Esophagus muscularis mucosa (tissue), 4 donors: ENCODE results near the gene NANOS3. TPM values are rescaled to one million over a fixed set of nuclear protein-coding genes. Genes with fewer than 3 reads are reported as not detected.
"Not testable (repeated sequence)": the region's sequence is repeated elsewhere in the genome, so short reads cannot be mapped to it uniquely, and the experiment has no call there.

Experiments used
- DNase-seq: peaks from one replicate; pipeline ENCODE4 v3.0.0-alpha.2; 2017; ENCODE audit errors: extremely low spot score
- H3K27ac ChIP-seq, 4 donors: fragments of 200-600 bp; sonication (generic); replicated peaks in 1 of 4; 1 replicate in 3 of 4; 2 replicates in 1 of 4; pipeline ENCODE4 v1.5.1; 2016 to 2019; ENCODE audit warnings: mild to moderate bottlenecking in 1 of 4
- H3K27me3 ChIP-seq, 4 donors: fragments of 200-600 bp; sonication (generic); one replicate each; pipeline versions ENCODE4 v1.5.1 to v1.6.0; 2016 to 2019
- H3K36me3 ChIP-seq, 4 donors: fragments of 200-600 bp; sonication (generic); one replicate each; pipeline ENCODE4 v1.5.1; 2016 to 2019
- H3K4me1 ChIP-seq, 4 donors: fragments of 200-600 bp; sonication (generic); one replicate each; pipeline ENCODE4 v1.5.1; 2016 to 2019
- H3K4me3 ChIP-seq, 4 donors: fragments of 200-600 bp; sonication (generic); 1 replicate in 2 of 4; 2 replicates in 2 of 4; pipeline ENCODE4 v1.5.1; 2016 to 2019; ENCODE audit warnings: mild to moderate bottlenecking in 4 of 4, moderate library complexity in 1 of 4
- H3K9me3 ChIP-seq, 4 donors: fragments of 200-600 bp; sonication (generic); 1 replicate in 3 of 4; 2 replicates in 1 of 4; pipeline ENCODE4 v1.5.1; 2016 to 2019
- CTCF ChIP-seq, 3 experiments: fragments of 200-600 bp in 2 of 3; fragments of 450-650 bp in 1 of 3; sonication (generic) in 2 of 3; IDR thresholded peaks; one replicate each; pipeline ENCODE4 v1.5.1; 2017 to 2019; ENCODE audit warnings: antibody characterized with exemption in 3 of 3, mild to moderate bottlenecking in 2 of 3, moderate library complexity in 1 of 3
- EP300 ChIP-seq: sonication (generic); formaldehyde crosslinking; IDR thresholded peaks from one replicate; pipeline ENCODE4 v1.6.1; 2017; ENCODE audit warnings: antibody characterized with exemption
- POLR2A ChIP-seq: fragments of 450-650 bp; IDR thresholded peaks from one replicate; pipeline ENCODE4 v1.6.1; 2017; ENCODE audit warnings: antibody characterized with exemption, moderate library complexity, mild to moderate bottlenecking, low read depth
- POLR2AphosphoS5 ChIP-seq, 2 donors: sonication (generic); formaldehyde crosslinking; IDR thresholded peaks; one replicate each; pipeline ENCODE4 v1.6.1; 2017; ENCODE audit warnings: antibody characterized with exemption in 2 of 2
- WGBS: methylation state at CpG from one replicate; pipeline ENCODE4 v1.1.5; 2018; 5-methylcytosine and 5-hydroxymethylcytosine counted together
- intact Hi-C: fragments of 100-400 bp; cut with DNase I; formaldehyde crosslinking; loops from one replicate; pipeline ENCODE4 v1.15.1; 2023
- total RNA-seq, 4 donors: library from RNA; depleted of rRNA; stranded (reverse); fragments of >200 nt; gene quantifications; one replicate each; pipeline versions ENCODE4 v1.1.0 to v1.2.1, GENCODE V29; 2016

The NANOS3 gene
- total RNA-seq, 4 donors from 2014 or later: not detected

GRCh38 chr19:13920940-13921747, 44.2 kb downstream of the NANOS3 start:
- intact Hi-C loops: no loop called here
- Histone ChIP-seq H3K4me1 (no peaks in the 10 kb centered on the region), H3K27ac (no peak overlapping the region), H3K9me3 (peaks cover 0 to 5% (median 2%) of the 10 kb centered on the region in 4 donors), H3K27me3 (no peaks in the 10 kb centered on the region), H3K4me3 (no peak overlapping the region), H3K36me3 (peaks cover 47 to 96% (median 88%) of the 10 kb centered on the region in 4 donors)
- no peak for DNase-seq
- WGBS: 86% methylated on average over 1 of the region's 2 CpGs
- TF ChIP-seq EP300: no peak
- no peak for TF ChIP-seq POLR2AphosphoS5 (IDR thresholded peaks at IDR 0.05)
- TF ChIP-seq CTCF (IDR thresholded peaks at IDR 0.05): no peak

DNA sequence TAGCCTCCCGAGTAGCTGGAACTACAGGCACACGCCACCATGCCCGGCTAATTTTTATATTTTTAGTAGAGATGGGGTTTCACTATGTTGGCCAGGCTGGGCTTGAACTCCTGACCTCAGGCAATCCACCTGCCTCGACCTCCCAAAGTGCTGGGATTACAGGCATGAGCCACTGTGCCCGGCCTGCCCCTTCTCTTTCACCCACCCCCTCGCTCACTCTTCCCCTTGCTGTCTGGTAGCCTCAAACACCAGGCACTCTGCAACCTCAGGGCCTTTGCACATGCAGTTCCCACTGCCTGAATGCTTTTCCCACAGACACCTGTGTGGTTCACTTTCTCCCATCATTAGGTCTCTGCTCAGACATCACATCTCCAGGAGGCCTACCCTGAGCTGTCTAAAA, 45.2 kb downstream of the NANOS3 start:
- H3K4me1 ChIP-seq, H3K9me3 ChIP-seq, intact Hi-C loops, H3K27ac ChIP-seq, H3K27me3 ChIP-seq, H3K4me3 ChIP-seq, DNase-seq: not testable (repeated sequence)
- 95% methylated on average over 6 of the region's 6 CpGs for WGBS
- H3K36me3 ChIP-seq: peaks cover 49 to 96% (median 91%) of the 10 kb centered on the region in 4 donors

DNA sequence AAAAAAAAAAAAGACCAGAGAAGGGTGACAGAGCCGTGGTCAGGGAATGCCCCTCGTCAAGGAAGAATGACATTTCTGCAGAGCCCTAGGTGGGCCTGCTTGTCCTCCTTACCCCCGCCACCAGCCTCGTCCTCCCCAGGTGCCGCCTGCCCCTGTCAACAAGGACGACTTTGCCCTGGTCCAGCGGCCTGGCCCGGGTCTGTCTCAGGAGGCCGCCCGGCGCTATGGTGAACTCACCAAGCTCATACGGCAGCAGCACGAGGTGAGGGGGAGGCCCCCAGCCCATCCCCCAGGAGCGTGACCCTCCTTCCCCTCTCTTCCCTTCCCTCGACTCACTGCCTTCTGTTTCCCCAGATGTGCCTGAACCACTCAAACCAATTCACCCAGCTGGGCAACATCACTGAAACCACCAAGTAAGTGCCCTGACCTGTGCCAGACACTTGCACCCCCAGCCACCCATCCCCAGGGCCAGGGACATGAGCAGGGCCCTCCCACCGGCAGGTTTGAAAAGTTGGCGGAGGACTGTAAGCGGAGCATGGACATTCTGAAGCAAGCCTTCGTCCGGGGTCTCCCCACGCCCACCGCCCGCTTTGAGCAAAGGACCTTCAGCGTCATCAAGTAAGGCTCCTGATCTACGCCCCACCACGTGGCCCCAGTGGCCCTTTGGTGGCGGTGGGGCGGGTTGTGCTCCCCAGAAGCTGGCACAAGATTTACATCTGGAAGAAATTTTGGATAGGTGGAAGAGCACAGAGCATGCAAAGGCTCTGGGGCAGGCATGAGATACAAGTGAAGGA, 46.5 kb downstream of the NANOS3 start:
- Histone ChIP-seq H3K4me1 (peaks cover 0 to 5% (median 0%) of the 10 kb centered on the region in 4 donors), H3K27ac (no peak overlapping the region), H3K9me3 (peaks cover 0 to 5% (median 2%) of the 10 kb centered on the region in 4 donors), H3K4me3 (no peak overlapping the region), H3K27me3 (no peaks in the 10 kb centered on the region), H3K36me3 (peaks cover 46 to 97% (median 95%) of the 10 kb centered on the region in 4 donors)
- 97% methylated on average over 14 of the region's 28 CpGs for WGBS
- intact Hi-C loops: no loop called here
- DNase-seq: no peak
- no peak for TF ChIP-seq POLR2A
- TF ChIP-seq CTCF (IDR thresholded peaks at IDR 0.05): no peak
- TF ChIP-seq POLR2AphosphoS5 (IDR thresholded peaks at IDR 0.05): no peak
- no peak for TF ChIP-seq EP300

- WGBS: 71% methylated on average over 4 of the region's 4 CpGs
- TF ChIP-seq EP300 (no peak), POLR2A (no peak), CTCF (IDR thresholded peaks at IDR 0.05) (no peak), POLR2AphosphoS5 (IDR thresholded peaks at IDR 0.05) (no peak)
- no peaks in the 10 kb centered on the region for H3K9me3 ChIP-seq
- no peak for DNase-seq
- intact Hi-C loops: no loop called here
- H3K27me3 ChIP-seq: no peaks in the 10 kb centered on the region
- H3K27ac ChIP-seq: peak overlapping the region in 1 of 4 donors; percentile 30
- peaks cover 25 to 89% (median 80%) of the 10 kb centered on the region in 4 donors for H3K36me3 ChIP-seq
- no peak overlapping the region for H3K4me3 ChIP-seq
- H3K4me1 ChIP-seq: peaks cover 0 to 5% (median 0%) of the 10 kb centered on the region in 4 donors
These were observed 49.1 kb downstream of the NANOS3 start for GRCh38 chr19:13926010-13926409.

GRCh38 chr19:13926715-13927114, 49.8 kb downstream of the NANOS3 start:
- H3K27me3 ChIP-seq: no peaks in the 10 kb centered on the region
- H3K9me3 ChIP-seq: no peaks in the 10 kb centered on the region
- 91% methylated on average over 8 of the region's 8 CpGs for WGBS
- H3K36me3 ChIP-seq: peaks cover 19 to 89% (median 78%) of the 10 kb centered on the region in 4 donors
- no peak overlapping the region for H3K4me3 ChIP-seq
- TF ChIP-seq CTCF (IDR thresholded peaks at IDR 0.05): no peak
- TF ChIP-seq POLR2AphosphoS5 (IDR thresholded peaks at IDR 0.05): no peak
- TF ChIP-seq EP300: no peak
- TF ChIP-seq POLR2A: no peak
- H3K27ac ChIP-seq: peak overlapping the region in 1 of 4 donors; percentile 30
- DNase-seq: no peak
- peaks cover 0 to 5% (median 0%) of the 10 kb centered on the region in 4 donors for H3K4me1 ChIP-seq
- intact Hi-C loops: no loop called here
